ENCODE results near the gene DUSP22.
A peak's percentile ranks its signal among the peaks of the same experiment; 100 is the strongest.

DUSP22 gene

DNA sequence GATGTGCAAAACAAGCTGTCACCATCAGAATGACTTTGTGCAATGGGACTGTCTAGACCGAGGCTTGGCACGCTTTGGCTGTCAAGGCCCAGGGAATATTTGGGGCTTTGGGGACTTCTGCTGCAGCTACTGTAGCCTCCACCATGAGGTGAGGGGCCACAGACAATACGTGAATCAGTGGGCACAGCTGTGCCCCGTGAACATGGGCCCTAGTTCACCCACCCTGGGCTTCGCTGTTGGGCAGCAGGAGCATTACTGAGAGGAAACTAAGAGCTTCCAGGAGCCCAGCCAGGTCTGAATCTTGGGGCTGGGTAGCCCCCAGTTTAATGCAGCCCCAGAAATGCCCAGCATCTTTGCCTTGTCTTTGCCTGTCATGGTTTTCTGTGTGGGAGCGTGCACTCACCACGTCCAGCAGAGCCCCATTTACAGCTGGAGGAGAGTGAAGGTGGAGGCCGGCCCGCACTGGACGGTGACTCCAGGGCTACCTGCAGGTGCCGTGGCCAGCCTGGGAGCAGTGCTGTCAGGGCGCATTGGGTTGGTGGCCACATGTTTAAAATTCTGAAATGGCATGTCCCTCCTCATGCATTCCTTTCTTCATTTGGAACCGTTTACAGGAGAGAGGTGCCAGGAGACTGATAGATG lies 34.7 kb downstream of the DUSP22 start:
- no peak for DNase-seq

DNA sequence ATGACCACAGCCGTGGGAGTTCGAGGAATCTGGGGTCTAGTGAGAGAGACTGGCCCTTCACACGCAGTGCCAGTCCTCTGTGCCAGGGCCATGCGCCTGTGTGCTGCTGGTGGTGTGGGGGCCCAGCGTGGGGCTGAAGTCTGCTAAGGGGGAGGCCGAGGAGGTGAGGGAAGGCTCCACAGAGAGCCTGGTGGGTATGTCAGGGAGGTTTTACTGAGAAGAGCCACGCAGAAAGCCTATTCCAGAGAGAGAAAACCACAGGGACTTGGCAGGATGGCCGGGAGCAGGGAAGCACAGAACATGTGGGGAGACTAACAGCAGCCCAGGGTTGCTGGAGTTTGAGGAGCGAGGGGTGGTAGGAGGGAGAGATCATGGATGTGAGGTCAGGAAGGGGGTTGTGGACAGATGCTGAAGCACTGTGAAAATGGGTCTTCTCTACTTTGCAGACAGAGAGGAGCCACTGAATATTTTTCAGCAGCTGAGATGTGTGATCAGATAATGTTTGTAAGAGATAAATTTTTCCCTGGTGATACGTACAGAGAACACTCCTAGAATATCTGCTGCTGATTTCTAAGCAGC lies 35.3 kb downstream of the DUSP22 start:
- DNase-seq, result no peak

DNA sequence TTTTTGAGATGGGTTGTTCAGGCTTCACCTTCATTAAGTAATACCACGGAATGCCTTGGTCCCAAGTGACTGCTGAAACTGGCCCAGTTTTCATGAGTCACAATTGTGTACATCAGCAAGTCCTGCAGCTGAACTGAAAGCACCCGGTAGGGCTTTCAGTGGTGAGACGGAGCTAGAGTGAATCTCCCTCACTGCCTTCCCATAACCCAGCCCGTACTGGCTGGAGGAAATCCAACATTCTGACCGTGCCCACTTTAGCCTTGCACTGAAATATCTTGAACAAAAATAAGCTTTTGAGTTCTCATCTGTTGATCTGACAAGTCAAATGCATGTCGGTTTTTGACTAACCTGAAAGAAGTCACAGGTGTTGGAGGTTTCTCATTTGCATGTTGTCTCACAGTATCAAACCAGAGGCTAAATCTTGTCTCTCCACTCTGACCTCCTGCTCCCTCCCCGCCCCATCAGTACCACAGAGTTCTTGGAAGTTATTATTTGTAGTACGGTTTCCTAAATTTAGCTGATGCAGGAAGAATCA lies 35.9 kb downstream of the DUSP22 start:
- DNase-seq, result no peak

DNA sequence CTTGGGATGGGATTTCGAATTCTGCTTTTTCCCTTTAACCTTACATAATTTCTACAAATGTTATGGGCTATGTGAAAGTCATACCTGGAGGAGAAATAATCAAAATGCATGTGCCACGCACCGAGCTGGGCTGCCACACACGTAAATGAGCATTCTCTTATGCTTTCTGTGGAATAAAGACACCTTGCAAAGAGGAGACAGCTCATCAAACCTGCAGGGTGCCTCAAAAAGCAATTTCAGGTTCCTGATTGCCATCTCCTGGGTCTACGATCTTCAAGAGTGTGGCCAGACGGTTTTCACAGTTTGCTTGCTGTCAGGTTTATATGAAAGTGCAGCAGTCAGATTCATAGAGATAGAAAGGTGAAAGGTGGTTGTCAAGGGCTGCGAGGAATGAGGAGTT lies 36.6 kb downstream of the DUSP22 start:
- DNase-seq, result no peak

- no peak for DNase-seq
Measured at GRCh38 chr6:329888-330691, 37.8 kb downstream of the DUSP22 start.

DNA sequence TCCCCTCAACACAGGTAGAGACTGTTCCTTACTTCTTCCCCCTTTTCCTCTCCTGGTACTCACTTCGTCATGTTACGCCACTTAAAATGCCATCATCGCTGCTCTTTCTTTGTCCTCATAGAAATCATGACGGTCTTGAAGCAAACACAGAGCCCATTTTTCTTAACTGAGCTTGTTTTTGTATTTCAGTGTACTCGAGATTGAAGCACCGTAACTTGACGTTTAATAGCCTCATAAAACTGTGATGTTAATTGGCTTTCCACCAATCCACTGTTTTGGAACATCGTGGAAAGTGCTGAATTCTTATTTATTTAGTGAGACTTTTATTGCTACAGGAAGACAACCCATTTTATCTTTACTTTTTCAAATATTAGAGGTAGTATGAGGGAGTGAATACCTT lies 38.7 kb downstream of the DUSP22 start:
- DNase-seq, result no peak

DNA sequence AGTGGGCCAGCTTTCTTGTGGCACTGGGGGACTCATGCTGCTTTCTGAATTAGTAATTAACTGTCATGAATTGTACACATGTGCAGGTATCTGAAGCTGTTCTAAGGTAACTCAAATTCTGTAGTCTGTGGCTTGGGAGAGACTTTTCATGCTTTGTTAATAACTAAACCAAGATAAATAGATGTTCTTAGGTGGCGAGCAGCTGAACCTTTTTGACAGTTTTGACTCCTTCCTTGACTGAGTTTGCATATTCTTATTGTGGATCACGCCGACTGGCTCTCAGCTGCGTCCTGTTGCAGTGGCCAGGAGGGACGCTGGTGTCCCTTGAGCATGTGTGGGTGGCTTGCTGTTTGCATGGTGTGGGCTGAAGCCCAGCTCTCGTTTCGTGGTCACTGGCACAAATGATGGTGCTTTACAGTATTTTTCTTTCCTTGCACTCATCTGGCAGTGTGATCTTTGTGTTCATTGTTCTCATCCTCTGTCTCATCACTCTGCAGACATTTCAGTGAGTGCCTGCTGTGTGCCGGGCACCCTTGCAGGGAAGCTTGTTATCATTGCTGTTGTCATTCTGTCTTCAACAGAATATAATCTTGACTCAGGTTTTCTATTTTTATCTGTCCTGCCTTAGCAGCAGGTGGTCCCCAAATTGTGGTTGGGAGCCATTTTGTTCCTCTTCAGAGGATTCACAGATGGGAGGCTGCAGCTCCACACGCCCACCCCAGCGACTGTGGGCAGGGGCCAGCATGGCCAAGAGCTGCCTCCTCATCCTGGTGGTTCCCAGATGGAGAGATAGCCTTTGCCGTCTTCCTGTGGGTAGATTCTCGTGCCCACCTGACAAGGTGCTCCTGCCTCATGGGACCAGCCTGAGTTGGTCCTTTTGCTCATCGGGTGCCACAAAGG lies 39.6 kb downstream of the DUSP22 start:
- no peak for DNase-seq

DNA sequence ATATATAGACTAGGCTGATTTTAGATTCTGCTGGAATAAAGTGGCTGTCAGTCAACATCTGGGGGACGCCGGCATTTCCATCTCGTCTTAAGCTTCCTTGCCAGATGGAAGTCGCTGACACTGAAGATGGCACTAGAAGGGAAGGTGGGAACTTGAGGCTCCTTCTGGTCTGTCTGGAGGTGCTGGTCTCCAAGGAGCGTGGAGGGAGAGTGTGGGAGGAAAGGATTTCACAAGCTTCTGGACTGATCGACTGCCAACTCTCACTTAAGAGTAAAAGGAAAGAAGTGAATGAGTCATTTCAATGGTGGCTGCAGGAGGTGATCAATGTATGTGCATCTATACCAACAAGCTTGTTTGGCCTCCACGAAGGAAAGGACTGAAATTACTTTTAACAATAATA lies 40.4 kb downstream of the DUSP22 start:
- no peak for DNase-seq

- DNase-seq, result no peak
Measured at GRCh38 chr6:333379-334002, 41.2 kb downstream of the DUSP22 start.

GRCh38 chr6:334536-335510 lies 42.5 kb downstream of the DUSP22 start:
- DNase-seq, result peak; percentile 19

GRCh38 chr6:335572-335971 lies 43.3 kb downstream of the DUSP22 start:
- peak; percentile 79 for DNase-seq

DNA sequence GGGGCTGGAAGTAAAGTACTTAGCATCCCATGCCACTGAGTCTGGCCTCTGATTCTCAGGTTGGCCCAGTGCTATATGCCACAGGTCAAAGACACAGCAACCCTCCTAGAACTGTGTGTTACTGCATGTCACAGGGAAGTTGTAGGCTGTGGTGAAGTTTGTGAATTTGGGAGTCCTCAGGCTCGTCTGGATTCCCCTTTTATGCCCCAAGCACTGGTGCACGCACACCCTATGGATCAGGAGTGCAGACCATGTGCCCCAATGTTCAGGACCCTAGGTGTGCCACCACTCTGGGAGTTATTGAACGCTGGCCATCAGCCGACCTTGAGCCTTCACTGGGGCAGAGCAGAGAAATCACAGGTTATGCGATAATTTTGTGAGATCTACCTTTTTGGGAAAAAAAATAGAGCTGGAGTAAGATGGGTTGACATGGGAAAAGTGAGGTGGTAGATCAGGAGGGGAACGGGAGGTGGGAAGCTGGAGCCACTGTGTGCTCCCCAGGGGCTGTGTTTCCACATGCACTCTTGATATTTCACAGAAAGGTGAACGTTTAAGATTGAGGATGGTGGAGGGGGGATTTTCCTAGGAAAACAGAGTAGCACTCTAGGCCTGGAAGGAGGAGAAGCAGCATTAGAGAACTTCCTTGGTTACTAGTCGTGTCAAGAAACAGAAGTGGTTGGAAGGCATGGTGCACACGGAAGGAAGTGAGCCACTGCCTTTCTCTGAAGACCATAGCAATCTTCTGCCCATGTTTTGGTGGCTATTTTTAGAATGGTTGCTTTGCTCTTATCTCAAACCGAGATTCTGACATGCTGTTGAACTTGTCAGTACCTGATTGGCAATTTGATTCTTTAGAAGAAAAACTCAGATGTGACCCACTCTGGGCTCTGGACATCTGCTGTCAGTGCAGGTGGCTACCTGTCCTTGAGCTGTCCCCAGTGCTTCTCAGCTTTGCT lies 44.1 kb downstream of the DUSP22 start:
- no peak for DNase-seq

GRCh38 chr6:337805-338368 lies 45.6 kb downstream of the DUSP22 start:
- DNase-seq, result no peak

GRCh38 chr6:338815-339262 lies 46.6 kb downstream of the DUSP22 start:
- DNase-seq, result no peak

GRCh38 chr6:339480-339879 lies 47.2 kb downstream of the DUSP22 start:
- DNase-seq, result no peak

- no peak for DNase-seq
Measured at GRCh38 chr6:340186-340955, 48.1 kb downstream of the DUSP22 start.

- no peak for DNase-seq
Measured at GRCh38 chr6:340991-341827, 48.9 kb downstream of the DUSP22 start.

All from eye (tissue), 1 donor.